Esophagus squamous epithelium (tissue), 5 donors: ENCODE data around the gene SPTLC1. TPM values are rescaled to one million over a fixed set of nuclear protein-coding genes. Genes with fewer than 3 reads are reported as not detected.
A peak's percentile ranks its signal among the peaks of the same experiment; 100 is the strongest.
"Not testable (repeated sequence)": the region's sequence is repeated elsewhere in the genome, so short reads cannot be mapped to it uniquely, and the experiment has no call there.

Experiments
- DNase-seq: peaks from one replicate; lab custom pipeline; 2025; lab: John Stamatoyannopoulos, UW
- H3K27ac ChIP-seq, 4 donors: fragments of 200-600 bp; sonication (generic); one replicate each; pipeline ENCODE4 v1.5.1; 2016 to 2019; ENCODE audit warnings: mild to moderate bottlenecking in 1 of 4
- H3K27me3 ChIP-seq, 4 donors: fragments of 200-600 bp; sonication (generic); 1 replicate in 3 of 4; 2 replicates in 1 of 4; pipeline versions ENCODE4 v1.5.1 to v1.6.0; 2017 to 2021; ENCODE audit warnings: antibody characterized with exemption in 1 of 4
- H3K36me3 ChIP-seq, 3 donors: fragments of 200-600 bp; sonication (generic); one replicate each; pipeline ENCODE4 v1.5.1; 2016 to 2019
- H3K4me1 ChIP-seq, 3 donors: fragments of 200-600 bp; sonication (generic); one replicate each; pipeline ENCODE4 v1.5.1; 2017 to 2019
- H3K4me3 ChIP-seq, 4 donors: fragments of 200-600 bp; sonication (generic); 1 replicate in 3 of 4; 2 replicates in 1 of 4; pipeline ENCODE4 v1.5.1; 2016 to 2019; ENCODE audit warnings: mild to moderate bottlenecking in 2 of 4, moderate library complexity in 1 of 4
- H3K9me3 ChIP-seq, 3 donors: fragments of 200-600 bp; sonication (generic); one replicate each; pipeline ENCODE4 v1.5.1; 2016 to 2019
- CTCF ChIP-seq, 6 experiments: fragments of 450-650 bp in 4 of 6; fragments of 200-600 bp in 2 of 6; sonication (generic) in 2 of 6; IDR thresholded peaks; one replicate each; pipeline ENCODE4 v1.5.1; 2016 to 2019; ENCODE audit warnings: antibody characterized with exemption in 6 of 6, mild to moderate bottlenecking in 4 of 6, moderate library complexity in 4 of 6
- POLR2A ChIP-seq, 4 donors: fragments of 450-650 bp; IDR thresholded peaks; one replicate each; pipeline ENCODE4 v1.6.1; 2017; ENCODE audit warnings: antibody characterized with exemption in 4 of 4, mild to moderate bottlenecking in 4 of 4, moderate library complexity in 3 of 4
- WGBS, 2 donors: methylation state at CpG; one replicate each; pipeline ENCODE4 v1.1.5; 2018; 5-methylcytosine and 5-hydroxymethylcytosine counted together
- intact Hi-C: fragments of 100-400 bp; cut with DNase I; formaldehyde crosslinking; loops from one replicate; pipeline ENCODE4 v1.15.0; 2022
- total RNA-seq, 4 donors: library from RNA; depleted of rRNA; stranded (reverse); fragments of >200 nt; gene quantifications; one replicate each; pipeline ENCODE4 v1.1.0, GENCODE V29; 2016
- donor health status: DM: yes; HTN: yes; CAD: no.

SPTLC1 gene
- total RNA-seq, 4 donors from 2014 or later, result 91.4 to 107 (median 96.5) TPM

- intact Hi-C loops, result no loop called here
- H3K27me3 ChIP-seq, result no peaks in the 10 kb centered on the region
- peaks cover 0 to 11% (median 0%) of the 10 kb centered on the region in 3 donors for H3K36me3 ChIP-seq
- DNase-seq, result no peak
- no peak overlapping the region for H3K4me3 ChIP-seq
- no peaks in the 10 kb centered on the region for H3K4me1 ChIP-seq
- WGBS, 2 donors, result 91 to 94% methylated on average over 11 to 28 of the region's 31 CpGs
- no peaks in the 10 kb centered on the region for H3K9me3 ChIP-seq
- H3K27ac ChIP-seq, result no peak overlapping the region
- no peak for TF ChIP-seq POLR2A (IDR thresholded peaks at IDR 0.05)
- no peak for TF ChIP-seq CTCF (IDR thresholded peaks at IDR 0.05)
Measured at GRCh38 chr9:92026206-92027002, 88.8 kb downstream of the SPTLC1 start.

DNA sequence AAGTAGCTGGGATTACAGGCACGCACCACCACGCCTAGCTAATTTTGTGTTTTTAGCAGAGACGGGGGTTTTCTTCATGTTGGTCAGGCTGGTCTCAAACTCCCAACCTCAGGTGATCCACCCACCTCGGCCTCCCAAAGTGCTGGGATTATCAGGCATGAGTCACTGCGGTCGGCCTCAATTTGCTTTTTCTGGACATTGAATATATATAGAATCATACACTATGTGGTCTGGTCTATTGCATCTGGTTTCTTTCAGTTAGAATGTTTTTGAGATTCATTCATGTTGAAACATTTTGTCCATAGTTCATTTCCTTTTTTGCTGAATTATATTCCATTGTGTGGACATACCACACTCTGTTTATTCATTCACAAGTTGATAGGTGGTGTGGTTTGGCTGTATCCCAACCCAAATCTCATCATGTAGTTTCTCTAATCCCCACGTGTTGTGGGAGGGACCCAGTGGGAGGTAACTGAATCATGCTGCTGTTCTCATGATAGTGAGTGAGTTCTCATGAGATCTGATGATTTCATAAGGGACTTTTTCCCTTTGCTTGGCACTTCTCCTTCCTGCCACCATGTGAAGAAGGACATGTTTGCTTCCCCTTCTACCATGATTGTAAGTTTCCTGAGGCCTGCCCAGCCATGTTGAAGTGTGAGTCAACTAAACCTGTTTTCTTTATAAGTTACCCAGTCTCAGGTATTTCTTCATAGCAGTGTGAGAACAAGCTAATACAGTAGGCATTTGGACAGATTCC, 93.2 kb downstream of the SPTLC1 start:
- H3K27me3 ChIP-seq, intact Hi-C loops, H3K4me1 ChIP-seq, H3K9me3 ChIP-seq, H3K36me3 ChIP-seq, DNase-seq, H3K4me3 ChIP-seq: not testable (repeated sequence)
- peak overlapping the region in 3 of 4 donors; percentile 16 to 55 (median 22) for H3K27ac ChIP-seq
- WGBS, 2 donors, result 40 to 41% methylated on average over 7 of the region's 7 CpGs

- WGBS, 2 donors, result 67 to 71% methylated on average over 3 to 5 of the region's 5 CpGs
- intact Hi-C loops, result no loop called here
- H3K4me3 ChIP-seq, result no peak overlapping the region
Measured at GRCh38 chr9:92019658-92020057, 95.6 kb downstream of the SPTLC1 start.

DNA sequence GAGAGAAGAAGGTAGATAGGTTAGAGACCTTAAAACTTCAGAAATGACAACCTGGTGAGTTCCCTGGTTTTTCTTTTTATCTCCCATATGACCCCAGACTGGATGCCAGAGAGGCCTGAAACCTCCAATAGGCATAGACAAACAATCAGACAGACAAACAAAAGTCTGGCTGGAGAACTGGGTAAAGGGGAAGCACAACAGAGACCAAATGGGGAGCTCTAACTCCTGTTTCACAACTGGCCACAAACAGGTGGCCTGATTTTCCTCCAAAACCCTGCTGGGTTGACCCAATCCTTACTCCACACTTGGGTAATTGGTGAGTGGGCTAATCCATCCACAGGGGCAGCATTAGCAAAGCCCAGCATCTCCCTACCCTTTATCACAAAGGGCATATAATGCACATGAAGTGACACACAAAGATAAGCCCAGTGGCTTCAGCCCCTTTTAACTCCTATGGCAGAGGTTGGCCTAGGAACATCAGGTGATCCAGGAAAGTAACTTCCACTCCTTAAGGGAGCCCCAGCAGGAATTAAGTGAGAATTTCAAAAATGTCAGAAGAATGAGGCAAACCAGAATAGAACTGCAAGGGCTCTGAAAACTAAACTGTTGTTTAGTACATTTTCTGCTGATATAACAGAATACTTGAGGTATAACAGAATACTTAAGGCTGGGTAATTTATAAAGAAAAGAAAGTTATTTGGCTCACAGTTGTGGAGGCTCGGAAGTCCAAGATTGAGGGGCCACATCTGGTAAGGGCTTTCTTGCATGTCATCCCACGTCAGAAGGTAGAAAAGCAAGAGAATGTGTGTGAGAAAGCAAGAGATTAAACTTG, 104.3 kb downstream of the SPTLC1 start:
- DNase-seq, result no peak
- Histone ChIP-seq H3K36me3 (no peaks in the 10 kb centered on the region), H3K4me3 (no peak overlapping the region), H3K27me3 (no peaks in the 10 kb centered on the region), H3K4me1 (no peaks in the 10 kb centered on the region), H3K27ac (no peak overlapping the region), H3K9me3 (no peaks in the 10 kb centered on the region)
- 62 to 67% methylated on average over 2 of the region's 2 CpGs for WGBS, 2 donors
- intact Hi-C loops, result no loop called here
- TF ChIP-seq CTCF (IDR thresholded peaks at IDR 0.05), result no peak
- no peak for TF ChIP-seq POLR2A (IDR thresholded peaks at IDR 0.05)

More at GRCh38 chr9:92019658-92020057, 95.6 kb downstream of the SPTLC1 start:
- H3K4me1 ChIP-seq, result no peaks in the 10 kb centered on the region
- H3K27ac ChIP-seq, result no peak overlapping the region
- TF ChIP-seq CTCF (IDR thresholded peaks at IDR 0.05) (no peak), POLR2A (IDR thresholded peaks at IDR 0.05) (no peak)
- DNase-seq, result no peak
- no peaks in the 10 kb centered on the region for H3K36me3 ChIP-seq
- H3K9me3 ChIP-seq, result no peaks in the 10 kb centered on the region
- H3K27me3 ChIP-seq, result no peaks in the 10 kb centered on the region

DNA sequence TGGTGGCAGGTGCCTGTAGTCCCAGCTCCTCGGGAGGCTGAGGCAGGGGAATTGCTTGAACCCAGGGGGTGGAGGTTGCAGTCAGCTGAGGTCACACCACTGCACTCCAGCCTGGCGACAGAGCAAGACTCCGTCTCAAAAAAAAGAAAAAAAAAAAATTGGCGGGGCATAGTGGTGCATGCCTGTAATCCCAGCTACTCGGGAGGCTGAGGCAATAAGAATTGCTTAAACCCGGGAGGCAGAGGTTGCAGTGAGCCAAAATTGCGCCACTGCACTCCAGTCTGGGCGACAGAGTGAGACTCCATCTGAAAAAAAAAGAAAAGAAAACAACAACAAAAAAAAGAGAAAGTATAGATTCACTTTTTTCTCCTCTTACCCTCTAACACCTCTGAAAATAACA, 105.0 kb downstream of the SPTLC1 start:
- H3K27ac ChIP-seq, intact Hi-C loops, H3K4me3 ChIP-seq, DNase-seq, H3K27me3 ChIP-seq, H3K4me1 ChIP-seq, H3K36me3 ChIP-seq, H3K9me3 ChIP-seq: not testable (repeated sequence)
- WGBS, 2 donors, result 52% methylated on average over 8 of the region's 8 CpGs
